ENCODE results near the gene VIT.

GRCh38 chr2:36785179-36785795 lies 88.8 kb downstream of the VIT start:
- TF ChIP-seq EZH2phosphoT487 (IDR thresholded peaks at IDR 0.05; ENCODE audit: unreplicated experiment) (no peak), CTCF (conservative IDR thresholded peaks at IDR 0.05; ENCODE audit: low read depth in 2 of 2) (peak; percentile 90 to 99), EZH2 (IDR thresholded peaks at IDR 0.05; ENCODE audit: low read depth, unreplicated experiment) (no peak), POLR2AphosphoS5 (IDR thresholded peaks at IDR 0.05; ENCODE audit: low read depth) (no peak)

All from GM23338 (cell line).